GM12878 (cell line): Measurements from ENCODE around the gene COL4A2. TPM values are rescaled to one million over a fixed set of nuclear protein-coding genes. Genes with fewer than 3 reads are reported as not detected.

Source experiments
- PML ChIP-seq: IDR thresholded peaks from 2 replicates; pipeline ENCODE4 v1.6.1; 2012; ENCODE audit warnings: low read length, inconsistent platforms
- SPI1 ChIP-seq: IDR thresholded peaks from 2 replicates; pipeline ENCODE4 v1.6.1; 2011; ENCODE audit warnings: low read depth, mild to moderate bottlenecking, low read length, moderate library complexity, borderline replicate concordance; ENCODE audit not compliant: insufficient read depth
- YY1 ChIP-seq: IDR thresholded peaks from 2 replicates; pipeline ENCODE4 v1.6.1; 2011; ENCODE audit warnings: low read depth, mild to moderate bottlenecking, low read length
- polyA plus RNA-seq, 11 experiments: library from polyadenylated mRNA; depleted of rRNA in 4 of 11; unstranded in 6 of 11; stranded (reverse) in 5 of 11; fragments of >200 nt; fragmentation: Nextera tagmentation in 4 of 11; fragmentation: Illumina TruSeq in 1 of 11; extraction: Ambion mirVana in 4 of 11; extraction: Trizol in 1 of 11; gene quantifications; 1 replicate in 1 of 11; 2 replicates in 10 of 11; pipeline versions ENCODE4 v1.2.1 to v1.2.3, GENCODE V29; 2011 to 2016; ENCODE audit warnings: inconsistent platforms in 2 of 11, missing spikeins in 2 of 11, low read depth in 1 of 11
- total RNA-seq, 4 experiments: library from RNA; depleted of rRNA in 3 of 4; stranded (reverse); fragments of >200 nt in 3 of 4; fragmentation: Illumina TruSeq in 1 of 4; extraction: Trizol in 1 of 4; gene quantifications; 2 replicates each; pipeline versions ENCODE4 v1.2.1 to v1.2.3, GENCODE V29; 2013 to 2021
- TF ChIP-seq, protein P1 (sequence below): fragments of 450-650 bp; IDR thresholded peaks from 2 replicates; pipeline ENCODE4 v1.6.1; 2017; ENCODE audit warnings: mild to moderate bottlenecking, moderate library complexity
- TF ChIP-seq, protein P2 (sequence below): fragments of 450-650 bp; IDR thresholded peaks from 2 replicates; pipeline ENCODE4 v1.6.1; 2017; ENCODE audit warnings: mild to moderate bottlenecking, low read depth, inconsistent platforms; ENCODE audit not compliant: poor library complexity, severe bottlenecking

COL4A2 gene
- total and polyA plus RNA-seq, 10 of the 15 experiments (the other 5 are each of a cell fraction or from before 2014, with no cell fraction given) = 0.16 to 1.6 (median 0.62) TPM; not detected in 3

DNA sequence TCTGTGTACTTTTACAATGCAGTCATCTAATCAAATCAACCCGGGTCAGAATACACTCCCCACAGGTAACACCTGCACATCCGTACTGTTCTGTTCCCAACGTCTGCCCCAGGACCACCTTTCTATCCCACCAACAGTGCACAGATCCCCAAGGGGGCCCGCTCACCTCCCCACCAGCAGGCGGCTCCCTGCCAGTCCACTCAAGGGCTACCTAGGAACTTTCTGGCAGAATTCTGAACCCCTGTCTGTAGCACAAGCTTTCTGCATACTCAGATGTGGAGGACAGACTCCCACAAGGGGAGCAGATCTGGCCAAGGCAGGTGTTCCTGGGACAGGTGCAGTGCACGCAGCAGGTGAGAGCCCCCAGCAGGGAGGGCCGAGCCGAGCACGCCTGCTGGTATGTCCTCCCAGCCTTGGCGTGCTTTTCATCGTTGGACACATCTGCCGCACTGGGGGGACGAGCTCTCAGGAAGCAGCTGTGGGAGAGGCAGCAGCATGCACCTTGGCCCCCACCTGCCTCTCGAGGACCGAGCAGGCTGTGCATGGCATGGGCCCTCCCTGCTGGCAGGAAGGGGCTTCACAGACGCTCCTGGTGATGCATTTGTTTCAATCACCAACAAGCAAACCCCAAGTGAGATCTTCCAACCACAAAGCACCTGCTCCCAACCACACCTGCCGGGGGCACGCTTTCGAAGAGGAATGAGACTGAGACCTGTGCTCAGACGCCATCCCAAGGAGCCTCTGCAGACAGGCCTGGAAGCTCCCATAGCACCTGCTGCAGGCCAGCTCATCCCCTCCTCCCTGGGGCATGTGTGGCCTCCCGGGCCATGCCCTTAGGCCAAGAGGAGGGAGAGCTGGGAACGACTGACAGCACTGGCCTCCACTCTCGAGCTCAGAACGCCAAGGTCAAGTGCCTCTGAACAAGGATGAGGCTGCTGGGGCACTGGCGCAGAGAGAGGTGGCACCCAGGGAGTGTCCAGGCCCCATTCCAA lies 218.5 kb downstream of the COL4A2 start (continued):
- TF ChIP-seq SPI1 (no peak), PML (no peak), YY1 (0 out of 2 replicates have a peak, but pooled peaks have one; percentile 14)
- TF ChIP-seq, protein P1, sequence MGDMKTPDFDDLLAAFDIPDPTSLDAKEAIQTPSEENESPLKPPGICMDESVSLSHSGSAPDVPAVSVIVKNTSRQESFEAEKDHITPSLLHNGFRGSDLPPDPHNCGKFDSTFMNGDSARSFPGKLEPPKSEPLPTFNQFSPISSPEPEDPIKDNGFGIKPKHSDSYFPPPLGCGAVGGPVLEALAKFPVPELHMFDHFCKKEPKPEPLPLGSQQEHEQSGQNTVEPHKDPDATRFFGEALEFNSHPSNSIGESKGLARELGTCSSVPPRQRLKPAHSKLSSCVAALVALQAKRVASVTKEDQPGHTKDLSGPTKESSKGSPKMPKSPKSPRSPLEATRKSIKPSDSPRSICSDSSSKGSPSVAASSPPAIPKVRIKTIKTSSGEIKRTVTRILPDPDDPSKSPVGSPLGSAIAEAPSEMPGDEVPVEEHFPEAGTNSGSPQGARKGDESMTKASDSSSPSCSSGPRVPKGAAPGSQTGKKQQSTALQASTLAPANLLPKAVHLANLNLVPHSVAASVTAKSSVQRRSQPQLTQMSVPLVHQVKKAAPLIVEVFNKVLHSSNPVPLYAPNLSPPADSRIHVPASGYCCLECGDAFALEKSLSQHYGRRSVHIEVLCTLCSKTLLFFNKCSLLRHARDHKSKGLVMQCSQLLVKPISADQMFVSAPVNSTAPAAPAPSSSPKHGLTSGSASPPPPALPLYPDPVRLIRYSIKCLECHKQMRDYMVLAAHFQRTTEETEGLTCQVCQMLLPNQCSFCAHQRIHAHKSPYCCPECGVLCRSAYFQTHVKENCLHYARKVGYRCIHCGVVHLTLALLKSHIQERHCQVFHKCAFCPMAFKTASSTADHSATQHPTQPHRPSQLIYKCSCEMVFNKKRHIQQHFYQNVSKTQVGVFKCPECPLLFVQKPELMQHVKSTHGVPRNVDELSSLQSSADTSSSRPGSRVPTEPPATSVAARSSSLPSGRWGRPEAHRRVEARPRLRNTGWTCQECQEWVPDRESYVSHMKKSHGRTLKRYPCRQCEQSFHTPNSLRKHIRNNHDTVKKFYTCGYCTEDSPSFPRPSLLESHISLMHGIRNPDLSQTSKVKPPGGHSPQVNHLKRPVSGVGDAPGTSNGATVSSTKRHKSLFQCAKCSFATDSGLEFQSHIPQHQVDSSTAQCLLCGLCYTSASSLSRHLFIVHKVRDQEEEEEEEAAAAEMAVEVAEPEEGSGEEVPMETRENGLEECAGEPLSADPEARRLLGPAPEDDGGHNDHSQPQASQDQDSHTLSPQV = no peak
- TF ChIP-seq, protein P2, sequence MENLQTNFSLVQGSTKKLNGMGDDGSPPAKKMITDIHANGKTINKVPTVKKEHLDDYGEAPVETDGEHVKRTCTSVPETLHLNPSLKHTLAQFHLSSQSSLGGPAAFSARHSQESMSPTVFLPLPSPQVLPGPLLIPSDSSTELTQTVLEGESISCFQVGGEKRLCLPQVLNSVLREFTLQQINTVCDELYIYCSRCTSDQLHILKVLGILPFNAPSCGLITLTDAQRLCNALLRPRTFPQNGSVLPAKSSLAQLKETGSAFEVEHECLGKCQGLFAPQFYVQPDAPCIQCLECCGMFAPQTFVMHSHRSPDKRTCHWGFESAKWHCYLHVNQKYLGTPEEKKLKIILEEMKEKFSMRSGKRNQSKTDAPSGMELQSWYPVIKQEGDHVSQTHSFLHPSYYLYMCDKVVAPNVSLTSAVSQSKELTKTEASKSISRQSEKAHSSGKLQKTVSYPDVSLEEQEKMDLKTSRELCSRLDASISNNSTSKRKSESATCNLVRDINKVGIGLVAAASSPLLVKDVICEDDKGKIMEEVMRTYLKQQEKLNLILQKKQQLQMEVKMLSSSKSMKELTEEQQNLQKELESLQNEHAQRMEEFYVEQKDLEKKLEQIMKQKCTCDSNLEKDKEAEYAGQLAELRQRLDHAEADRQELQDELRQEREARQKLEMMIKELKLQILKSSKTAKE = no peak
